Activated T-helper 1 cell treated with Interleukin-2 at 50 U/mL for 16 hours (primary cell): ENCODE data around the gene P2RX3.
"Not testable (repeated sequence)": the region's sequence is repeated elsewhere in the genome, so short reads cannot be mapped to it uniquely, and the experiment has no call there.

Source experiments
- DNase-seq: peaks from one replicate; pipeline ENCODE4 v3.0.0-alpha.2; 2020; ENCODE audit warnings: low read depth

The P2RX3 gene

DNA sequence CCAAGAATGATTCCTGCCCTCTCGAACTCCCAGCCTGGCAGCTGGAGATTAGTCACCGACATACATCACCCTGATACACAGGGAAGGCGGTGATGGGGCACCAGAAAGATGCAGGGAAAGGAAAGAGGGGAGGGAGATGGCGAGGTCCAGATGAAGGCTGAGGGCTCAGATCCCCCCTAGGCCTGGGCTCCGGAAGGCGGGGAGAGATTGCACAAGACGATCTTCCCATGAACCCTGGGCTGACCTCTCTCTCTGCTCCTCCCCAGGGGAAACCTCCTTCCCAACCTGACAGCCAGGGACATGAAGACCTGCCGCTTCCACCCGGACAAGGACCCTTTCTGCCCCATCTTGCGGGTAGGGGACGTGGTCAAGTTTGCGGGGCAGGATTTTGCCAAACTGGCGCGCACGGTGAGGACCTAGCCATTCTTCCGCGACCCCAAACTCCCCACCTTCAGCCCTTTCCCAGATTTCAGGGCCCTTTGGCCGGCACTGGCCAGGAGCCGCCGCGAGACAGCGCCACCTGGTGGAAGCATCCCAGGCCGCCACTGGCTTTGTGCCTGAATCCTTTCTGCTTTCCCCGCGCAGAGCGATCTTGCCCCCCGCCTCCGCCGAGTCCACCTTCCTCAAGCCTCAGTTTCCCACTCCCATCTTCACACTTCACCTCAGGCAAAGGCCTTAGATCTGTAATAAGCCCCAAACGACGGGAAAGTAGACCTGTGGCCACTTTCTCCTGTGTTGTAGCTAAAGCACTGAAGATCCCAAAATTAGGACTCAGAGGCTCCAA, 11.5 kb downstream of the P2RX3 start:
- peak; percentile 52 for DNase-seq

DNA sequence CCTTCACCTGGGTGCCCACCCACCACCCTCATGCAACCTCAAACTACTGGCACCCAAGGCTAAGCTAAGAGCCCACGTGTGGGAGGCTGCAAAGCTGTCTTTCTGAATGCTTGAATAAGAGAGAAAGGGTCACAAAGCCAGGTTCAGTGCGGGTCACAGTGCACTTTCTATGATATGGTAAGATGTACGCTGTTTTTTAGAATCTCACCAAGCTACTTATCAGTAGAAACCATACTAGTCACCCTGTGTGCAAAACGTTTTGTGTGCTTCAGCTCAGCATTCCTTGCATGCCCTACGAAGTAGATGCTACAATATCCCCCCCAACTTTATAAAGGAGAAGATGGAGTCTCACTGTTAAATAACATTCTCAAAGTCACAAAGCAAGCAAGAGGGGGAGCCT, 14.9 kb downstream of the P2RX3 start:
- no peak for DNase-seq

DNA sequence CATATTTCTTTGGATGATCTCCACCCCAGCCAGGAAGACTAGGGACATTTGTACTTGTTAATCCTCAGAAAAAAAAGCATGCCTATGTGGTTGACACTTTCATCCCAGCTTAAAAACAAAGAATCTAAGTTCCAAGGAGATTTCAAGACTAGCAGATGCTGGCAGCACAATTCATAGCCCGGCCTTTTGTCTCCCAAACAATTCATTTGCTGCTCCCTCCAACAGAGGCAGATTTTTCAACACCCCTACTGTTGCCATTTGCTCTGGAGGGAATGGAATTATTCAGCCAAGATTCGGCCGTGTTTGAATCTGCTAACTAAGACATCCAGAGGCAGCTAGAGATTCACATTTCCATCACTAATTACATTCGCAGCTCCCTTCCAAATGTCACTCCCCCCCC, 15.3 kb downstream of the P2RX3 start:
- DNase-seq, result no peak

DNA sequence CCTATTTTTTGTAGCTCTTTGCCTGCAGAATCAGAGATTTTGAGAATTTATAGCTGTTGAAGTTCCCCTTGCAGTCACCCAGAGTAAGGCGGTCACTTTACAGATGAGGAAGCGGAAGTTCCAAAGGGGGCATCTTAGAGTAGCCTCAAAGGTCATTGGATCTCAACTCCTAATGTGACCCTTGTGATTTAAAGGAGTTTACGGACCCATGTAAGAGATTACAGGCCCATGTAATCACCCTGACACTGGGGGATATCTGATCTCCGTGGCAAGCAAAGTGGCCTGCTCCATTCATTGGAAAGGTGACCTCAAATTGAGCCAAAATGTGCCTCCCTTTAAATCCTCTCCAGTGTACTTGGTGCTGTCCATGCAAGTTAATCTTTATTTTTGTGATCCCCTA, 15.7 kb downstream of the P2RX3 start:
- DNase-seq, result no peak

DNA sequence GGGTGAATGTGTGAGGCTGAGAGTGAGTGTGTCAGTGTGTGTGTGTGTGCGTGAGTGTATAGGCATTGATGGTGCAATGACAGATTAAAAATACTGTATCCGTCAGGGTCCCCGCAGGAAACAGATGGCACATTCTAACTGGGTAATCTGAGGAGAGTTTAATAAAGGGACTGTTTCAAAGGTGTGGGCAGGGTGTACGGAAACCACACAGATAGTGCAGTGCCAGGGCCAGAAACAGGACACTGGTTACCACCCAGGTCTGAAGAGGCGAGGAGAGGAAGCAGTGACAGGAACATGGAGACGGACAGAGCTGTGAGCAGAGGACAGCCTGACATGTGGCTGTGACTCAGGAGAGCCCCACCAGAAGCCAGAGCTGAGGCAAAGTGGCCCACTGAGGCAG, 16.5 kb downstream of the P2RX3 start:
- no peak for DNase-seq

DNA sequence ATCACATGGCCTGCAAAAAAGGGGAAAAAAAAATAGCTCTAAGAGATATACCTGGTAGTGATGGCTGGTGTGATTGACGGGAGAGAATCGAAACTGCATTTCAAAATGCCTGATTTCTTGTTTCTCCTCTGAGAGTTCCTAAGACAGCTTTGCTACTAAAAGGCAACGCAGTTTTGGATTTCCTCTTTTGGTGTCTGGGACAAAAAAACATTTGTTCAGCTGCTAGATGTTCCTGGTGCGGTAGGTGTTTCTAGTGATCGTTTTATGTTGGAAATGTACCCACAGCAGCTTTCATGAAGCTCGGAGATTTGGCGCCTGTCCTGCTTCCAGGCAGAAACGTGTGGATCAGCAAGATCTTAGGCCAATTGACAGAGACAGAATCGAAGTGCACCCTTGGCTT, 18.1 kb downstream of the P2RX3 start:
- DNase-seq, result no peak

DNA sequence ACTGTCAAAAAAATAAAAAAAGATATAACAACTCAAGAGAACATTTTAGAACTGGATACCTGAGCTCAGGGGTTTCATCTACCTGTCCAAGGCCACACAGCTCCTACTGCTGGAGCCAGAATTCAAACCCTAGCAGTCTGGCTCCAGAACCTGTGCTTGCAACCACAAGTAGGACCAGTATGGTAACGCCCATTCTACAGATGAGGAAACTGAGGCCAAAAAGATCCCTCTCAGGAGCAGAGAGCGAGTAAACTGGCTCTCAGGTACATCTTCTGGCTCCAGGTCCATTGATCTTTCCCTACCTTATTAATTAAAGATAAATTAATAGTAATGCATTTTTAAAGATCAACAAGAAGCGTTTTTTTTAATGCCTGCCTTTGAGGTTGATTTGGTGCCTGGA, 19.2 kb downstream of the P2RX3 start:
- no peak for DNase-seq

DNA sequence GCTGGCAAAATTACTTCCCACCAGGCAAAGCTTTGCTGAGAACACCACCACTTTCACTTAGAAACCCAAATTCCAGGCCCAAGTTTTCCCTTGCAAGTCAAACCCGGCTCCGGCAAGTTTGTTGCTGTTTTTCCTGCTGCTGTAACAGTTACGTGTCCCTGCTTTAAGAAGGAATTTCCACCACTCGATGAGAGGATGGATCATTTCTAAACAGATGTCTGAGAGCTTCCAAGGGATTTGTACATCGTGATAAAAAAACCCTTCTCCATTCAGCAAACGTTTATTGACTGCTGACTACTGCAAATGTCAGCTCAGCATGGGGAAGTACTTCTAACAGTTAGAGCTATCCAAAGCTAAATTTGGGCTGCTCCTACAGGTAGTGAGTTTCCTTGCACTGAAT, 19.7 kb downstream of the P2RX3 start:
- no peak for DNase-seq

DNA sequence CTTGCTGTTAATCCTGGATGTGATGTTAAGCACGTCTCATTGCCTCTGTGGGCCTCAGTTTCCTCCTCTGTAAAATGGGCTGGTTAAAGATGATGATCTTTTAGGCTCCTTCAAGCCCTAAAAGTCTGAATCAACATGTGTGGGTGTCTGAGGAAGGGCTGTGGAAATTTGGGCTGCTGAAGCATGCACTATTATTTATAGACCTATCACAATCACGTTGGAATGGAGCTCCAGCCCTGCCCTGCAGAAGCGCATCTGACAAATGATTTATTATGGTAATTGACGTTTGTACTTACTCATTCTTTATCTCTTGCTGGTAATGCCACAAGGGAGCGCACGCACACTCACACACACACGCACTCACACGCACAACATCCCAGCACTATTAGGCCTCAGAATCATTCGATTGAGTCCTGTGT, 20.4 kb downstream of the P2RX3 start:
- DNase-seq, result no peak

DNA sequence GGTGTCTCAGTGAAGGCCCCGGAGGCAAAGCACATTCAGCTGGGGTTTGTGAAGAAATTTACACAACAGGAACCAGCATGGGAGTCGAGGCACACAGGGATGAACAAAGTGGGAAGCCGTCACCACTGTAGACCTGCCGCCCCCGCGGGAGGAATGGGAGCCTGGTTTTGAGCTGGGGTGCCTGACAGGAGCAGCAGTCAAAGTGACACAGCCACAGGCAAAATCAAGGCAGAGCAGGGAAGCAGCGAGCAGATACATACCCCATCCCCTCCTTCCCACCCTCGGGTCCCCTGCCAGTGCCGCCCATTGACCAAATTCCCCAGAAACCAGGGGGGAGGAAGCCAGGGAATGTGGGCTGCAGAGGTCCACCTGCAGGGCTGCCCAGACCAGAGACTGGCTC, 20.8 kb downstream of the P2RX3 start:
- DNase-seq, result no peak

DNA sequence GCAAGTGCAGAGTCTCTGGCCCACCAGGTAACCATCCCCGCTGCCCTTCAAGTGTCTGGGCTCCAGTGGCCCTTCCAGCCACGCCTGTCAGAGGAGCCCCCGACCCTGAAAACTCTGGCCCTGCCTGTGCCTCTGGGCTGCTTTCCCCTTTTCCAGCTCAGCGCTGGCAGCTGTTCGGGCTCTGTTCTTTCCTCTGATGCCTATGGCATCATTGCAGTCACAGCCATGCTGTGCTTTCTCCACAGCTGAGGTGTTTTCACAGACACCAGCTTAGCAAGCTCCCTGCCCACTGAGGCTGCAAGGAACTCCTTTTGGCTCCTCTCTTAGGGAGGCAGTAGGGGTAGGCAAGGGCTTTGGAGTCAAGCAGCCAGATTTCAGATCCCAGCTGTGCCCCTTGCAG, 21.2 kb downstream of the P2RX3 start:
- DNase-seq, result no peak

DNA sequence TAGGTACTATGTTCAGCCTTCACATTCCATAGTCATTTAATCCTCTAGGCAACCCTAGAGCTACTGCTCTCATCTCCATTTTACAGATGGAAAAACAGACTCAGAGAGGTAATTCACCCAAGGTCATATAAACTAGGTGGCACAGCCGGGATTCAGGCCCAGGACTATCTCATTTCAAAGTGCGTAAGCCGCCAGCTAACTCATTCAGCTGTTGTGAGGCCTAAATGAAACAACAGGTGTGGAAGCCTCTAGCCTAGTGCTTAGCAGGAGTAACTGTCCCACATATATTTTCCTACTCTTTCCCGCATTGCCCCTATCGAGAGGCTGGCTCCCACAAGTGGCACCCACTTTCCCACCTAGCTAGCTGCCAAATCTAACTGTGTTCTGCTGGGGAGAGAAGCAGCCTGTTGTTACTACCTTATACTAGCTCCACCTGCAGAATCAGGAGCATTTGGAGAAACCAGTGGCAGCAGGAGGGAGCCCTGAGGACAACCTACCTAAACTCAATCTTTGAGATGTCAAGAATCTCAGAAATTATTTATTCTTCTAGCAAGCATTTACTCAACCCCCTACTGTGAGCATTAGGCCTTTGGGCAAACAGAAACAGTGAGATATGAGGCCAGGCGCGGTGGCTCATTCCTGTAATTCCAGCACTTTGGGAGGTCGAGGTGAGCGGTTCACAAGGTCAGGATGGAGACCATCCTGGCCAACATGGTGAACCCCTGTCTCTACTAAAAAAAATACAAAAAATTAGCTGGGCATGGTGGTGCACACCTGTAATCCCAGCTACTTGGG, 21.9 kb downstream of the P2RX3 start:
- no peak for DNase-seq

DNA sequence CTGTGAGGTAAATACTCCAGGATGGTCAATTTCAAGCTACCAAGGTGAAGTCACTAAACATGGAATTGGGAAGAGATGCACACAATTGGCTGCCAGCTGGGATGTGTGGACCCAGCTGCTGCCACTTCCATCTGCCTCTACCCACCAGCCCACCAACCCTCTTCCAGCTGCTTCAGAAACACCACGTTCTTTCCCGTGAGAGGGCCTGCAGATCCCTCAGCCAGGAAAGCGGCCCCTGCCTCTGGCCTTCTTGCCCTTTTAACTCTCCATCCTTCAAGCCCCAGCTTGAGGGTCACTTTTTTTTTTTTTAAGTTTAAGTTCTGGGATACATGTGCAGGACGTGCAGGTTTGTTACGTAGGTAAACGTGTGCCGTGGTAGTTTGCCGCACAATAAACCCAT, 22.8 kb downstream of the P2RX3 start:
- no peak for DNase-seq

DNA sequence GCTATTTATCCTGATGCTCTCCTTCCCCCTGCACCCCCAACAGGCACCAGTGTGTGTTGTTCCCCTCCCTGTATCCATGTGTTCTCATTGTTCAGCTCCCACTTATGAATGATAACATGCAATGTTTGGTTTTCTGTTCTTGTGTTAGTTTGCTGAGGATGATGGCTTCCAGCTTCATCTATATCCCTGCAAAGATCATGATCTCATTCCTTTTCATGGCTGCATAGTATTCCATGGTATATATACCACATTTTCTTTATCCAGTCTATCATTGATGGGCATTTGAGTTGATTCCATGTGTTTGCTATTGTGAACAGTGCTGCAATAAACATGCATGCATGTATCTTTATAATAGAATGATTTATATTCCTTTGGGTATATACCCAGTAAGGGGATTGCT, 23.3 kb downstream of the P2RX3 start:
- DNase-seq, result not testable (repeated sequence)

DNA sequence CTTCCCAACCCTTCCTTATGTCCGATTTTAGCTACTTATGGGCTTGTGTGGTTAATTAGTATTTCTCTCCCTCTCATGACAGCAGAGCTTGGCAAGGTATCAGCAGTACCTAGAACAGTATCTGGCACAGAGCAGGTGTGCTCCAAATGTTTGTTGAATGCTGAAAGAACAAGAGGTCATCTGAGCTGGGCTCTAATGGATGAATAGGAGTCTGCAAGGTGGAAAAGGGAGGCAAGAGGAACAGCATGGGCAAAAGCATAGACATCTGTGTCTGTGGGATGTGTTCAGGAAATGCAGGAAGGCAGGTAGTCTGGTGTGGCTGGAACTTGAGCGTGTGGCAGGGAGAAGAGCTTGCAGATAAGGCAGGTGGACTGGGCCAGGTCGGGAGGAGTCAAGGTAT, 23.8 kb downstream of the P2RX3 start:
- DNase-seq, result no peak

DNA sequence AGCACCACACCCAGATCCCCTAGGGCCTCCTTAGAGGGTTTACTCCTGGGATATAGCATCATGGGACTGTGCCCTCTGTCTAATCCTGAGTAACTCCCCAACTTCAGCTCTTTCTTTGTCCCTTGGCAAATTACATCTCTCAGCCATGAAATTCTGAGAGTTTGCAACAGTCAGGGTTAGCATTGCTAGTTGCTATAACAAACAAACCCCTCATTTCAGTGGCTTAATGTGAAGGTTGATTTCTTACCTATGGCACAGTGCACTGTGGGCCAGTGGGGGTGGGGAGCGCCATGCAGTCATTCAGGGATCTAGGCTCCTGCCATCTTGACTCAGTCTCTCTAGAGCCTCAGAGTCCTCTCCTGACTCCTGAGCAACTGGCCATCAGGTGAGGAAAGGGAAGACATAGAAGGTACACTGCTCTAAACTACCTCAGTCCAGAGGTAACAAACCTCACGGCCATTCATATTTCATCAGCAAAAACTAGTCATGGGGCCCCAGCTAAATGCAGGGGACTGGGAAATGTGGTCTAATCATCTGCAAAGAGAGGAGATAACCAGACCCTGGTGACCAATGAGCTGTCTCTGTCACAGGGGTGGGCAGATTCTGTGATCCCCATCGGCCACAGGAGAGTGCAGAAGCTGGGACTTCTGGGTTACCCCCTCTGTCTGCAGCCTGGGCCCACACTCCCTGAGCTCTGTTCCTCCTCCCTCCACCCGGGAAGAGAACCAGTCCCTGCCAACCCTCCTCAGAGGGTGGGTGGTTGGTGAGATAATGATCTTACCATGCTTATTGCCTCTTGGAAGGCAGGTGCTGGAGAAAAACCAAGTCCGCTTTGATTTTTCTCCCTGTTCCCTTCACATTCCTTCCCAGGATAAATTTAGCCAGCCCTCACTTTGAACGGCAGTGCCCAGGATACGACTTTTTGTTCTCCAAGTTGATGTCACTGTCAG, 25.3 kb downstream of the P2RX3 start:
- no peak for DNase-seq

DNA sequence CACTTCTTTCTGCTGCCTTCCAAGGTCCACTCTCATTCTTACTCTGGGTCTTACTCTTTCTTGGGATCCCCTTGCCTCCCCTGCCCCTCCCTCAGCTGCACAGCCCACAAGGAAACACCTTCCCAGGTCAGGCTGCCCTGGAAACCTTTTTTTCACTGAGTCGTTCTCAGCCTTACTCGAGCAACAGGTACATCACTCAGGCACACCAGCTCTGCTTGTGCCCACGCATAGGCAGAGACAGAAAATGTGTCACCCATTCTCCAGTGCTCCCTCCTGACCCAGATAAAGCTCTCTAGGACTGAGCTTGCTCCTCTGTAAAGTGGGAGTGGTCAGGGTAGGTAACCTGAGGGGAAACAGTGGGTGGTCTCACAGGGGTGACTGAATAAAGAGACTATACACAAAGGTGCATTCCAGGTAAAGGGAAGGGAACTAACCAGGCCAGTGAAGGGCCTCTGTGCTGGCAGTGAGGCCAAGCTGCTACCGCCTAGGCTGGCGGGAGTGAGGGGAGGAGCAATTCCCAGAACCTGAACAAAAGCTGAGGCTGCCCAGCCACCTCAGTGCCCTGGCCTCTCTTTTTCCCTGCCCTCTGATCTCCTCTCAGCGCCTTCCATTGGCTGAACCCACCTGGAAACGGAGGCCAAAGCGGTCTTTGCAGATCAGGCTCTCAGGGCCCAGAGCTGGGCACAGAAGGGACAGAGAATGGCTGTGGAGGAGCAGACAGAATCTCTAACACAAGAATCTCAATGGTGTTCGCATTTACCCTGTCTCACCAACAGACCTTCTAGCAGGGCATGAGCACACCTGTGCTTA, 26.9 kb downstream of the P2RX3 start:
- DNase-seq, result no peak

DNA sequence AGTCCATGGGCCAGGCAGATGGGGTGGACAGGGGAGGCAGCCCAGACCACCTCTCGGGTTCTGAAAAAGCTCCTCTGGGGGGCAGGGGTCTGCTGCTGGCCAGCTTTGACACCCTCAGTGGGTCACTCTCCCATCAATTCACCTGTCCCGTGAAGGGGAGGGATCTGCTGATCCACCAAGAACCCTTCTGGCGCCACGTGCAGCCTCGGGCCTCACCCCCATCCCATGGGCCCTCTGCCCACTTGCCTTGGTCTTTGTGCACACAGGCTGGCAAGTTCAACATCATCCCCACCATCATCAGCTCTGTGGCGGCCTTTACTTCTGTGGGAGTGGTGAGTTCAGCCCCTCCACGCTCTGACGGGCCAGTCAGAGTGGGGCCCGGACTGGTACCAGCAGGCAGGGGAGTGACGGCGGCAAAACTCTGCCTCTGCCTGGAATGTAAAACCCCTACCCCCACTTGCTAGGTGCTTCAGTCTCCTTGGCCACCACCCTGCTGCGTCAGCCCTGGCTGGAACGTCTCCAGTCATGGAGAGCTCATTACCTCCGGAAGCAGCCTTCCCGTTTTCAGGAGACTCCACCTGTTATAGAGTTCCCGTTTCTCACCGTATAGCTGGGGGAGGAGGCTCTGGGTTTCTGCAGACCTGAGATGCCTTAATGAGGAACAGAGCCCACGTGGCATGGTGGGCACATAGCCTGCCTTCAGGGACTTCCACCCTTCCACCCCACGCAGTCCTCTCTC, 30.1 kb downstream of the P2RX3 start:
- no peak for DNase-seq

DNA sequence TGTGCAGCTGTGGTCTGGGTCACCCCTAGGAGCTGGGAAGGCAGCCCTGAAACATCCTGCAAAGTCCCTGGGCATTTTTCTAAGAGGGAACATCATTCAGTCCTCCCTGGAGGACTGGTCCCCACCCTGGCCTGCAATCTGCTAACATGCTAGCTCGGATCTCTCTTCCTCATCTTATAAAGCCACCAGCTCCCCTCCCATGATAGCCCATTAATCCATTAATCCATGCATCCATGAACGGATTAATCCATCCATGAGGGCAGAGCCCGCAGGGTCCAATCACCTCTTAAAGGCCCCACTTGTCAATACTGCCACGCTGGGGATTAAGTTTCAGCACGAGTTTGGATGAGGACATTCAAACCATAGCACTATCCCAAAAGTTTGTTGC, 30.7 kb downstream of the P2RX3 start:
- no peak for DNase-seq

DNA sequence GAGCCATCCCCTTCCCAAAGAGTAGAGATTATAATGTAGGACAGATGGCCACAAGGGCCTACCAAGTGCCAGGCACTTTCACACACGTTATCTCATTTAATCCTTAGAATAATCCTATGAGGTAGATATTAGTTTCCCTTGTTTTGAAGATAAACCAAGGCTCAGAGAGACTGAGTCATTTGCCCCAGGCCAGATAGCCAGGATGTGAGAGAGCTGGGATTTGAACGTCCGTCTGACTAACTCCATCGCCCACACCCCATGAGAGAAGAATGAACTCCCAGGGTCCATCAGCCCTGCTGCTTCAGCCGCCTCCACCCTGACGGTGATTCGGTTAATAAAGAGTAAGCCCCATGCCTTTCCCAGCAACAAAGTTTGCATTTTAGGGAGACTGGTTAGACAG, 32.1 kb downstream of the P2RX3 start:
- no peak for DNase-seq

DNA sequence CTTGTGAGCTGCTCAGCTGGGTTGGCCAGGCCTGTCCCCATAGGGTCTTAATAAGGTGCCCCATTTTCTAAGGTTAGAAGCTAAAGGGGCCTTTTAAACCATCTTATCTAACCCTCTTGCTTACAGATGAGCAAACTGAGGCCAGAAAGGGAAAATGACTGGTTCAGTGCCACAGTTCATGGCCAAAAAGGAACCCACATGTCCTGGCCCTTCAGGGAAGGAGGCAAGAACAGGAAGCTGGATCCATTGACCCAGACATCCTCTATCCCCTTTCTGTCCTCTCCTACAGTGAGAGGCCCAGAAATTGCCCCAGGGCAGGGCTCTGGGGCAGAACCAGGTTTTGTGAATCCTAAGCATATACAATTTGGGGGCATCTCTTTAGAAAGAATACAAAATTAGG, 32.8 kb downstream of the P2RX3 start:
- no peak for DNase-seq
